ENCODE data around the gene H3-3A. TPM values are rescaled to one million over a fixed set of nuclear protein-coding genes. Genes with fewer than 3 reads are reported as not detected.

Gene H3-3A
- total and polyA plus RNA-seq, 2 experiments from 2014 or later: 913 to 2,407 TPM

GRCh38 chr1:226098870-226099835 is 36.6 kb downstream of the H3-3A start:
- H3K4me1 Mint-ChIP-seq: peaks cover 26% of the 10 kb centered on the region
- TF ChIP-seq, protein P1, sequence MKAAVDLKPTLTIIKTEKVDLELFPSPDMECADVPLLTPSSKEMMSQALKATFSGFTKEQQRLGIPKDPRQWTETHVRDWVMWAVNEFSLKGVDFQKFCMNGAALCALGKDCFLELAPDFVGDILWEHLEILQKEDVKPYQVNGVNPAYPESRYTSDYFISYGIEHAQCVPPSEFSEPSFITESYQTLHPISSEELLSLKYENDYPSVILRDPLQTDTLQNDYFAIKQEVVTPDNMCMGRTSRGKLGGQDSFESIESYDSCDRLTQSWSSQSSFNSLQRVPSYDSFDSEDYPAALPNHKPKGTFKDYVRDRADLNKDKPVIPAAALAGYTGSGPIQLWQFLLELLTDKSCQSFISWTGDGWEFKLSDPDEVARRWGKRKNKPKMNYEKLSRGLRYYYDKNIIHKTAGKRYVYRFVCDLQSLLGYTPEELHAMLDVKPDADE (IDR thresholded peaks at IDR 0.05): no peak
- TF ChIP-seq EZH2 (IDR thresholded peaks at IDR 0.05; ENCODE audit: low read depth, unreplicated experiment) (no peak), EZH2phosphoT487 (IDR thresholded peaks at IDR 0.05; ENCODE audit: unreplicated experiment) (no peak), ZNF462 (CRISPR knock-in tag; IDR thresholded peaks at IDR 0.05) (no peak), JUNB (IDR thresholded peaks at IDR 0.05; ENCODE audit: unreplicated experiment) (no peak), NANOG (IDR thresholded peaks at IDR 0.05; ENCODE audit: borderline replicate concordance) (no peak), CTCF (conservative IDR thresholded peaks at IDR 0.05; ENCODE audit: low read depth in 2 of 2) (no peak), STAT1 (IDR thresholded peaks at IDR 0.05; ENCODE audit: unreplicated experiment) (no peak), CREB1 (CRISPR knock-in tag; IDR thresholded peaks at IDR 0.05; ENCODE audit: low read depth) (no peak), ZNF331 (CRISPR knock-in tag; IDR thresholded peaks at IDR 0.05; ENCODE audit: low read depth) (no peak), ZNF114 (CRISPR knock-in tag; IDR thresholded peaks at IDR 0.05) (no peak), POLR2AphosphoS5 (IDR thresholded peaks at IDR 0.05; ENCODE audit: low read depth) (no peak)
- TF ChIP-seq, protein P2, sequence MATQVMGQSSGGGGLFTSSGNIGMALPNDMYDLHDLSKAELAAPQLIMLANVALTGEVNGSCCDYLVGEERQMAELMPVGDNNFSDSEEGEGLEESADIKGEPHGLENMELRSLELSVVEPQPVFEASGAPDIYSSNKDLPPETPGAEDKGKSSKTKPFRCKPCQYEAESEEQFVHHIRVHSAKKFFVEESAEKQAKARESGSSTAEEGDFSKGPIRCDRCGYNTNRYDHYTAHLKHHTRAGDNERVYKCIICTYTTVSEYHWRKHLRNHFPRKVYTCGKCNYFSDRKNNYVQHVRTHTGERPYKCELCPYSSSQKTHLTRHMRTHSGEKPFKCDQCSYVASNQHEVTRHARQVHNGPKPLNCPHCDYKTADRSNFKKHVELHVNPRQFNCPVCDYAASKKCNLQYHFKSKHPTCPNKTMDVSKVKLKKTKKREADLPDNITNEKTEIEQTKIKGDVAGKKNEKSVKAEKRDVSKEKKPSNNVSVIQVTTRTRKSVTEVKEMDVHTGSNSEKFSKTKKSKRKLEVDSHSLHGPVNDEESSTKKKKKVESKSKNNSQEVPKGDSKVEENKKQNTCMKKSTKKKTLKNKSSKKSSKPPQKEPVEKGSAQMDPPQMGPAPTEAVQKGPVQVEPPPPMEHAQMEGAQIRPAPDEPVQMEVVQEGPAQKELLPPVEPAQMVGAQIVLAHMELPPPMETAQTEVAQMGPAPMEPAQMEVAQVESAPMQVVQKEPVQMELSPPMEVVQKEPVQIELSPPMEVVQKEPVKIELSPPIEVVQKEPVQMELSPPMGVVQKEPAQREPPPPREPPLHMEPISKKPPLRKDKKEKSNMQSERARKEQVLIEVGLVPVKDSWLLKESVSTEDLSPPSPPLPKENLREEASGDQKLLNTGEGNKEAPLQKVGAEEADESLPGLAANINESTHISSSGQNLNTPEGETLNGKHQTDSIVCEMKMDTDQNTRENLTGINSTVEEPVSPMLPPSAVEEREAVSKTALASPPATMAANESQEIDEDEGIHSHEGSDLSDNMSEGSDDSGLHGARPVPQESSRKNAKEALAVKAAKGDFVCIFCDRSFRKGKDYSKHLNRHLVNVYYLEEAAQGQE (IDR thresholded peaks at IDR 0.05; ENCODE audit: unreplicated experiment): no peak
- no peak overlapping the region for H3K4me3 ChIP-seq
- H2AFZ ChIP-seq: peak overlapping the region; percentile 63; the same call in 1 of the 2 replicates
- H3K9me3 Mint-ChIP-seq: no peaks in the 10 kb centered on the region
- no peaks in the 10 kb centered on the region for H3F3A ChIP-seq (replicated peaks; ENCODE audit: low read depth)
- ATAC-seq: peak; percentile 8; the same call in 1 of the 3 replicates
- no peaks in the 10 kb centered on the region for H3K36me3 Mint-ChIP-seq (ENCODE audit: low read depth)
- no peak overlapping the region for H3K4me2 ChIP-seq
- DNase-seq (ENCODE audit: low spot score): no peak
- H3K27ac ChIP-seq (ENCODE audit: low read depth): no peak overlapping the region
- H3K79me2 ChIP-seq (replicated peaks; ENCODE audit: insufficient read depth): no peaks in the 10 kb centered on the region
- peaks cover 19% of the 10 kb centered on the region for H3K4me1 ChIP-seq (ENCODE audit: insufficient read depth)
- H3K27ac Mint-ChIP-seq: no peak overlapping the region
- H4K20me1 ChIP-seq (replicated peaks; ENCODE audit: insufficient read depth): no peaks in the 10 kb centered on the region
- no peaks in the 10 kb centered on the region for H3K36me3 ChIP-seq (ENCODE audit: insufficient read depth)
- no peaks in the 10 kb centered on the region for H3K9me2 ChIP-seq (ENCODE audit: insufficient read depth)
- H3K4me3 Mint-ChIP-seq: no peak overlapping the region
- H3K27me3 ChIP-seq (ENCODE audit: insufficient read depth): peaks cover 9% of the 10 kb centered on the region; the same call in 1 of the 2 replicates
- H3K27me3 Mint-ChIP-seq (ENCODE audit: insufficient read depth, low read depth, poor library complexity): peaks cover 7% of the 10 kb centered on the region

All from GM23338 (cell line).